IMR-90 (cell line): Measurements from ENCODE around the gene HLA-DMB. TPM values are rescaled to one million over a fixed set of nuclear protein-coding genes. Genes with fewer than 3 reads are reported as not detected.

Source experiments
- ATAC-seq: fragments of 200-7000 bp; cut with Tn5 transposase; 2 replicates; pipeline ENCODE4 v1.9.1; 2020; ENCODE audit warnings: low read depth, mild to moderate bottlenecking, moderate library complexity
- BruUV-seq: library from RNA; stranded (reverse); fragments of 400-500 nt; replicated peaks from 2 replicates; lab custom pipeline; 2021; lab: Mats Ljungman, UMichigan
- CTCF ChIA-PET: fragments of 300-600 bp; formaldehyde crosslinking; extraction: SDS; loops from one replicate; lab custom pipeline; 2021; ENCODE audit warnings: antibody characterized with exemption; lab: Yijun Ruan, JAX
- POLR2A ChIA-PET: fragments of 300-600 bp; sonication (Branson Sonifier 250); formaldehyde crosslinking; loops from one replicate; lab custom pipeline; 2022; ENCODE audit warnings: antibody characterized with exemption; ENCODE audit not compliant: unreplicated experiment; lab: Charles Lee
- DNase-seq: peaks from one replicate; pipeline ENCODE4 v3.0.0; 2013
- H2AFZ ChIP-seq: replicated peaks from 2 replicates; pipeline ENCODE3; 2013; ENCODE audit warnings: low read length, mild to moderate bottlenecking; ENCODE audit not compliant: poor library complexity
- H2AK5ac ChIP-seq: 2 replicates; pipeline ENCODE4 v1.6.1; 2013; ENCODE audit warnings: low read depth, low read length, inconsistent platforms
- H2AK9ac ChIP-seq: replicated peaks from 2 replicates; pipeline ENCODE3; 2013; ENCODE audit warnings: mild to moderate bottlenecking, low read depth, low read length, moderate library complexity; ENCODE audit not compliant: poor library complexity
- H2BK120ac ChIP-seq: 2 replicates; pipeline ENCODE4 v1.6.1; 2013; ENCODE audit warnings: low read depth, low read length, inconsistent platforms
- H2BK15ac ChIP-seq: 3 replicates; pipeline ENCODE4 v1.6.1; 2013; ENCODE audit warnings: low read depth, low read length, inconsistent platforms
- H2BK20ac ChIP-seq: 2 replicates; pipeline ENCODE4 v1.6.1; 2013; ENCODE audit warnings: low read depth, mild to moderate bottlenecking, inconsistent platforms, low read length, moderate library complexity
- H2BK5ac ChIP-seq: 2 replicates; pipeline ENCODE4 v1.6.1; 2013; ENCODE audit warnings: mild to moderate bottlenecking, low read depth, low read length, inconsistent platforms; ENCODE audit not compliant: poor library complexity, severe bottlenecking
- H3K14ac ChIP-seq: replicated peaks from 2 replicates; pipeline ENCODE4 v1.6.1; 2013; ENCODE audit warnings: low read depth, low read length, inconsistent platforms
- H3K18ac ChIP-seq: 2 replicates; pipeline ENCODE4 v1.6.1; 2013; ENCODE audit warnings: low read depth, low read length, control low read depth
- H3K23ac ChIP-seq: 2 replicates; pipeline ENCODE4 v1.6.1; 2013; ENCODE audit warnings: low read depth, low read length, inconsistent platforms
- H3K27ac ChIP-seq: 2 replicates; pipeline ENCODE4 v1.5.1; 2013; ENCODE audit warnings: mild to moderate bottlenecking, control low read depth, low read length; ENCODE audit not compliant: insufficient read depth
- H3K27me3 ChIP-seq: 2 replicates; pipeline ENCODE4 v1.6.1; 2013; ENCODE audit warnings: low read length; ENCODE audit not compliant: control insufficient read depth, insufficient read depth
- H3K36me3 ChIP-seq: 2 replicates; pipeline ENCODE4 v1.6.1; 2013; ENCODE audit warnings: low read length, mixed read lengths; ENCODE audit not compliant: control insufficient read depth, insufficient read depth
- H3K4ac ChIP-seq: 2 replicates; pipeline ENCODE4 v1.6.1; 2013; ENCODE audit warnings: low read depth, low read length, inconsistent platforms
- H3K4me1 ChIP-seq: 2 replicates; pipeline ENCODE4 v1.6.1; 2013; ENCODE audit warnings: low read length, mixed read lengths; ENCODE audit not compliant: control insufficient read depth, insufficient read depth
- H3K4me2 ChIP-seq: 2 replicates; pipeline ENCODE4 v1.6.1; 2013; ENCODE audit warnings: low read depth, mild to moderate bottlenecking, control low read depth, low read length, moderate library complexity
- H3K4me3 ChIP-seq: 2 replicates; pipeline ENCODE4 v1.5.1; 2013; ENCODE audit warnings: low read depth, mild to moderate bottlenecking, control low read depth, low read length, moderate library complexity; ENCODE audit not compliant: insufficient read depth
- H3K56ac ChIP-seq: 2 replicates; pipeline ENCODE4 v1.6.1; 2013; ENCODE audit warnings: low read length, inconsistent platforms; ENCODE audit not compliant: insufficient read depth; ENCODE audit errors: extremely low read depth
- H3K79me1 ChIP-seq, 2 experiments: 2 replicates each; pipeline ENCODE4 v1.6.1; 2013; ENCODE audit warnings: low read length in 2 of 2, inconsistent platforms in 1 of 2, low read depth in 1 of 2
- H3K9ac ChIP-seq: 2 replicates; pipeline ENCODE4 v1.6.1; 2013; ENCODE audit warnings: low read depth, low read length, control low read depth
- H3K9me1 ChIP-seq: 2 replicates; pipeline ENCODE4 v1.6.1; 2013; ENCODE audit warnings: low read length, inconsistent platforms; ENCODE audit not compliant: insufficient read depth
- H3K9me3 ChIP-seq: 2 replicates; pipeline ENCODE4 v1.6.1; 2013; ENCODE audit warnings: low read length; ENCODE audit not compliant: control insufficient read depth, insufficient read depth
- H4K20me1 ChIP-seq: 2 replicates; pipeline ENCODE4 v1.6.1; 2013; ENCODE audit warnings: low read length, inconsistent platforms; ENCODE audit not compliant: insufficient read depth
- H4K5ac ChIP-seq: 2 replicates; pipeline ENCODE4 v1.6.1; 2013; ENCODE audit warnings: mild to moderate bottlenecking, low read depth, low read length, control low read depth
- H4K8ac ChIP-seq, 2 experiments: 2 replicates each; pipeline ENCODE4 v1.6.1; 2013; ENCODE audit warnings: low read depth in 2 of 2, low read length in 2 of 2, control low read depth in 1 of 2, inconsistent platforms in 1 of 2
- H4K91ac ChIP-seq: 2 replicates; pipeline ENCODE4 v1.6.1; 2013; ENCODE audit warnings: low read depth, low read length, inconsistent platforms; ENCODE audit not compliant: insufficient read depth
- BHLHE40 ChIP-seq: fragments of 150-350 bp; IDR thresholded peaks from 2 replicates; pipeline ENCODE4 v1.6.1; 2016; ENCODE audit warnings: mild to moderate bottlenecking, low read depth, low read length
- FOS ChIP-seq: fragments of 150-350 bp; IDR thresholded peaks from 2 replicates; pipeline ENCODE4 v1.6.1; 2016; ENCODE audit warnings: low read depth, low read length
- MAFK ChIP-seq: IDR thresholded peaks from 2 replicates; pipeline ENCODE4 v1.6.1; 2012; ENCODE audit warnings: low read depth, low read length, improper control_type of control experiment
- MAZ ChIP-seq: IDR thresholded peaks from 2 replicates; pipeline ENCODE4 v1.6.1; 2012; ENCODE audit warnings: low read depth, mild to moderate bottlenecking, low read length, improper control_type of control experiment, moderate library complexity, borderline replicate concordance
- NFE2L2 ChIP-seq: fragments of 150-350 bp; IDR thresholded peaks from 2 replicates; pipeline ENCODE4 v1.6.1; 2016; ENCODE audit warnings: low read depth, mild to moderate bottlenecking, low read length
- POLR2A ChIP-seq: IDR thresholded peaks from 2 replicates; pipeline ENCODE4 v1.6.1; 2012; ENCODE audit warnings: mild to moderate bottlenecking, low read depth, low read length
- RAD21 ChIP-seq: IDR thresholded peaks from 2 replicates; pipeline ENCODE4 v1.6.1; 2012; ENCODE audit warnings: low read length, improper control_type of control experiment
- RCOR1 ChIP-seq: IDR thresholded peaks from 2 replicates; pipeline ENCODE4 v1.6.1; 2012; ENCODE audit warnings: mild to moderate bottlenecking, low read length, improper control_type of control experiment; ENCODE audit not compliant: insufficient replicate concordance
- RFX5 ChIP-seq: IDR thresholded peaks from 2 replicates; pipeline ENCODE4 v1.8.0; 2012; ENCODE audit warnings: low read depth, mild to moderate bottlenecking, low read length, moderate library complexity
- SMC3 ChIP-seq: fragments of 150-350 bp; IDR thresholded peaks from 2 replicates; pipeline ENCODE4 v1.6.1; 2016; ENCODE audit warnings: low read depth, mild to moderate bottlenecking, antibody characterized with exemption, low read length, moderate library complexity
- WGBS, 2 experiments: methylation state at CpG; one replicate each; pipeline versions ENCODE4 v1.1.5 to v1.1.7; 2013; ENCODE audit warnings: missing lambda C conversion rate in 2 of 2; ENCODE audit not compliant: insufficient read length in 1 of 2; ENCODE audit errors: extremely low coverage in 2 of 2; 5-methylcytosine and 5-hydroxymethylcytosine counted together
- dilution Hi-C: fragments of 300-500 bp; cut with HindIII; formaldehyde crosslinking; loops from one replicate; pipeline ENCODE4 v1.14.3; 2018; ENCODE audit warnings: low sequenced_read_pairs; ENCODE audit not compliant: unreplicated experiment
- in situ Hi-C: fragments of 300-500 bp; cut with MboI; formaldehyde crosslinking; loops from 3 replicates; pipeline ENCODE4 v1.14.3; 2019; ENCODE audit warnings: low sequenced_read_pairs, inconsistent platforms, mixed read lengths
- intact Hi-C: fragments of 100-400 bp; cut with micrococcal nuclease; formaldehyde crosslinking; loops from 2 replicates; pipeline ENCODE4 v1.10.0; 2022
- polyA plus RNA-seq, 3 experiments: library from polyadenylated mRNA; depleted of rRNA; stranded (reverse); fragments of >200 nt; gene quantifications; 2 replicates each; pipeline ENCODE4 v1.2.3, GENCODE V29; 2012; ENCODE audit warnings: low replicate concordance in 1 of 3
- total RNA-seq: library from RNA; depleted of rRNA; stranded (reverse); fragments of >200 nt; gene quantifications from 2 replicates; pipeline ENCODE4 v1.2.3, GENCODE V29; 2012
- TF ChIP-seq, protein P1 (sequence below): fragments of 150-350 bp; IDR thresholded peaks from 2 replicates; pipeline ENCODE4 v1.6.1; 2016; ENCODE audit warnings: low read depth, mild to moderate bottlenecking, low read length, moderate library complexity, borderline replicate concordance
- TF ChIP-seq, protein P2 (sequence below): conservative IDR thresholded peaks from 2 replicates; pipeline ENCODE4 v1.5.1; 2012; ENCODE audit warnings: mild to moderate bottlenecking, low read depth, low read length, improper control_type of control experiment
- TF ChIP-seq, protein P3 (sequence below): fragments of 150-350 bp; IDR thresholded peaks from 2 replicates; pipeline ENCODE4 v1.6.1; 2017; ENCODE audit warnings: mild to moderate bottlenecking, antibody characterized with exemption, low read length, low read depth

HLA-DMB gene
- total and polyA plus RNA-seq, 2 of the 4 experiments (the other 2 are of a cell fraction): 0.18 to 0.19 TPM

DNA sequence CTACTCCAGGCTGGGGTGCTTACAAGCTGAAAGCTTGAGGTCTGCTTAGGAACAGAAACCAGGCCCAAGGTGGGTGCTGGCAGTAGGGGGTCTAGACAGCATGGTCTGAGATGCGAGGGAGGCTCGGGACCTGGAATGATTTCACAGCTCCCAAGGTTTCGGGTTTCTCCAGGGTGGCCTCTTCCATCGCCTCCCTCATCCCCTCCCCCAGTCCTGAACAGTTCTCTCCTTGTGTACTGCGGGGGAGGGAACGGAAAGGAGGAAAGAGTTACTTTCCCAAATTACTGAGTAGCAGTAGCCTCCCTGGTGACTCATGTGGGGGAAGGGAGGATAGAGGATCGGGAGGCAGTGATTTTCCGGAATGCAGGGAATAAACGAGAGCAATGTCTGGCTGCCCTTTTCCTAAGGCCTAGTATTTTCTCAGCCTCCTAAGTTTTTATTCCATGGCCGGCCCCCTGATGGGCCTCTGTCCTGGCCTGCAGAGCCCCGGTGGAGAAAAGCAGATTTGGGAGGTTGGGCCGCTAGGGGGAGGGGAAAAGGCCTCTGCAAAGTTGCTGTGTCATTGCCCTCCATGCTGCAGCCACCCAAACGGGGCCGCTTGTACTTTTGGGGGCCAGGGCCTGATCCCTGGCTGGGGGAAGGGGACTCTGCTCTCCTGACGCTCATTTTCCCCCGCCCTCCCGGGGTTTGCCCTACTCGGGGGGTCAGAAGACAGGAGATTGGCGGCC lies 29.0 kb upstream of the HLA-DMB start:
- dilution Hi-C loops: no loop called here
- Histone ChIP-seq H2BK15ac (peak overlapping the region; percentile 95; the same call in 2 of the 3 replicates), H2AK5ac (peak overlapping the region; percentile 100), H2BK5ac (peak overlapping the region; percentile 99), H4K91ac (peak overlapping the region; percentile 100), H4K5ac (peak overlapping the region; percentile 97), H3K9ac (peak overlapping the region; percentile 96), H2AK9ac (peak overlapping the region; percentile 100), H3K23ac (peak overlapping the region; percentile 99), H3K9me3 (no peaks in the 10 kb centered on the region), H2AFZ (peak overlapping the region; percentile 33), H3K56ac (peak overlapping the region; percentile 100), H3K9me1 (no peaks in the 10 kb centered on the region; the same call in 1 of the 2 replicates), H3K14ac (peak overlapping the region; percentile 100), H3K4ac (peak overlapping the region; percentile 99), H3K4me3 (peak overlapping the region; percentile 59), H3K4me1 (peaks cover 4% of the 10 kb centered on the region; the same call in 1 of the 2 replicates), H4K20me1 (peaks cover 33% of the 10 kb centered on the region), H2BK120ac (peak overlapping the region; percentile 92), H3K79me1 (peaks cover 6 to 56% of the 10 kb centered on the region in 2 experiments; a peak in 3 of 4 replicates), H2BK20ac (peak overlapping the region; percentile 40), H3K27me3 (no peaks in the 10 kb centered on the region), H3K4me2 (peak overlapping the region; percentile 75), H3K36me3 (peaks cover 21% of the 10 kb centered on the region), H3K27ac (peak overlapping the region; percentile 100), H4K8ac (peak overlapping the region; percentile 99 to 100), H3K18ac (peak overlapping the region; percentile 99)
- WGBS, 2 experiments: no CpG with 5 or more reads among the region's 19 CpGs
- ChIA-PET CTCF (interaction anchor here (1.0 to 2.8 kb wide), 2 partner anchors 16 to 36 kb away, joined by 4 to 18 read pairs; partner anchors contain the start of gene HLA-DMA), POLR2A (interaction anchor here (0.6 to 2.3 kb wide), 5 partner anchors 22 to 282 kb away, joined by 3 to 6 read pairs (median 5); no protein-coding TSS in a partner anchor)
- ATAC-seq (peak; percentile 19), DNase-seq (peak; percentile 97)
- in situ Hi-C loops: loop anchor here (5.0 to 25.0 kb wide), 2 partner anchors 78 to 783 kb away; partner anchors contain the start of genes AGER, AGPAT1, GPSM3 and PBX2
- BruUV-seq: no TSS peak
- intact Hi-C loops: loop anchor here (1.0 to 5.0 kb wide), 4 partner anchors 17 to 783 kb away; partner anchors contain the start of gene HLA-DMA
- TF ChIP-seq NFE2L2 (peak; percentile 94), RFX5 (no peak; the same call in 1 of the 2 replicates), MAFK (peak; percentile 77), MAZ (peak; percentile 41; the same call in 1 of the 2 replicates), FOS (peak; percentile 87), RAD21 (peak; percentile 20), BHLHE40 (peak; percentile 39; the same call in 1 of the 2 replicates), SMC3 (no peak), POLR2A (peak; percentile 54), RCOR1 (no peak)
- TF ChIP-seq, protein P1, sequence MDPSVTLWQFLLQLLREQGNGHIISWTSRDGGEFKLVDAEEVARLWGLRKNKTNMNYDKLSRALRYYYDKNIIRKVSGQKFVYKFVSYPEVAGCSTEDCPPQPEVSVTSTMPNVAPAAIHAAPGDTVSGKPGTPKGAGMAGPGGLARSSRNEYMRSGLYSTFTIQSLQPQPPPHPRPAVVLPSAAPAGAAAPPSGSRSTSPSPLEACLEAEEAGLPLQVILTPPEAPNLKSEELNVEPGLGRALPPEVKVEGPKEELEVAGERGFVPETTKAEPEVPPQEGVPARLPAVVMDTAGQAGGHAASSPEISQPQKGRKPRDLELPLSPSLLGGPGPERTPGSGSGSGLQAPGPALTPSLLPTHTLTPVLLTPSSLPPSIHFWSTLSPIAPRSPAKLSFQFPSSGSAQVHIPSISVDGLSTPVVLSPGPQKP: no peak
- TF ChIP-seq, protein P2, sequence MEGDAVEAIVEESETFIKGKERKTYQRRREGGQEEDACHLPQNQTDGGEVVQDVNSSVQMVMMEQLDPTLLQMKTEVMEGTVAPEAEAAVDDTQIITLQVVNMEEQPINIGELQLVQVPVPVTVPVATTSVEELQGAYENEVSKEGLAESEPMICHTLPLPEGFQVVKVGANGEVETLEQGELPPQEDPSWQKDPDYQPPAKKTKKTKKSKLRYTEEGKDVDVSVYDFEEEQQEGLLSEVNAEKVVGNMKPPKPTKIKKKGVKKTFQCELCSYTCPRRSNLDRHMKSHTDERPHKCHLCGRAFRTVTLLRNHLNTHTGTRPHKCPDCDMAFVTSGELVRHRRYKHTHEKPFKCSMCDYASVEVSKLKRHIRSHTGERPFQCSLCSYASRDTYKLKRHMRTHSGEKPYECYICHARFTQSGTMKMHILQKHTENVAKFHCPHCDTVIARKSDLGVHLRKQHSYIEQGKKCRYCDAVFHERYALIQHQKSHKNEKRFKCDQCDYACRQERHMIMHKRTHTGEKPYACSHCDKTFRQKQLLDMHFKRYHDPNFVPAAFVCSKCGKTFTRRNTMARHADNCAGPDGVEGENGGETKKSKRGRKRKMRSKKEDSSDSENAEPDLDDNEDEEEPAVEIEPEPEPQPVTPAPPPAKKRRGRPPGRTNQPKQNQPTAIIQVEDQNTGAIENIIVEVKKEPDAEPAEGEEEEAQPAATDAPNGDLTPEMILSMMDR: no peak
- TF ChIP-seq, protein P3, sequence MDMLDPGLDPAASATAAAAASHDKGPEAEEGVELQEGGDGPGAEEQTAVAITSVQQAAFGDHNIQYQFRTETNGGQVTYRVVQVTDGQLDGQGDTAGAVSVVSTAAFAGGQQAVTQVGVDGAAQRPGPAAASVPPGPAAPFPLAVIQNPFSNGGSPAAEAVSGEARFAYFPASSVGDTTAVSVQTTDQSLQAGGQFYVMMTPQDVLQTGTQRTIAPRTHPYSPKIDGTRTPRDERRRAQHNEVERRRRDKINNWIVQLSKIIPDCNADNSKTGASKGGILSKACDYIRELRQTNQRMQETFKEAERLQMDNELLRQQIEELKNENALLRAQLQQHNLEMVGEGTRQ: no peak
